Endothelial cell of umbilical vein (primary cell): ENCODE results near the gene HDAC3. TPM values are rescaled to one million over a fixed set of nuclear protein-coding genes. Genes with fewer than 3 reads are reported as not detected.

Experiments
- BruUV-seq: library from RNA; stranded (reverse); fragments of 400-500 nt; replicated peaks from 2 replicates; lab custom pipeline; 2021; lab: Mats Ljungman, UMichigan
- CTCF ChIA-PET: fragments of 300-600, 350-600 bp; sonication (Branson Sonifier 250); formaldehyde crosslinking; loops from one replicate; lab custom pipeline; 2021; ENCODE audit warnings: antibody characterized with exemption, inconsistent platforms; lab: Charles Lee
- POLR2A ChIA-PET: fragments of 300-600, 350-600 bp; sonication (Branson Sonifier 250); formaldehyde crosslinking; loops from one replicate; lab custom pipeline; 2021; ENCODE audit warnings: antibody characterized with exemption, inconsistent platforms; lab: Charles Lee
- DNase-seq: peaks from one replicate; pipeline ENCODE4 v3.0.0-alpha.2; 2011; ENCODE audit warnings: low read depth, low spot score
- FAIRE-seq: peaks from 2 replicates; lab custom pipeline; 2011; peaks lifted over from hg19 to GRCh38; lab: Jason Lieb, UNC
- H2AFZ ChIP-seq: 2 replicates; pipeline ENCODE4 v1.6.0; 2012; ENCODE audit warnings: low read depth, low read length, control low read depth, inconsistent platforms
- H3K27ac ChIP-seq: 2 replicates; pipeline ENCODE4 v1.5.1; 2011; ENCODE audit warnings: low read depth, mild to moderate bottlenecking, control low read depth, low read length, moderate library complexity; ENCODE audit not compliant: insufficient read depth
- H3K27me3 ChIP-seq, 2 experiments: 2 replicates each; pipeline versions ENCODE4 v1.6.0 to v1.6.1; 2011; ENCODE audit warnings: low read length in 2 of 2, mixed read lengths in 1 of 2; ENCODE audit not compliant: control insufficient read depth in 2 of 2, insufficient read depth in 2 of 2
- H3K36me3 ChIP-seq, 2 experiments: 2 replicates in 1 of 2; 3 replicates in 1 of 2; pipeline ENCODE4 v1.5.1; 2011; ENCODE audit warnings: low read length in 2 of 2, mild to moderate bottlenecking in 1 of 2, moderate library complexity in 1 of 2; ENCODE audit not compliant: control insufficient read depth in 2 of 2, insufficient read depth in 2 of 2; ENCODE audit errors: extremely low read depth in 1 of 2
- H3K4me1 ChIP-seq: 3 replicates; pipeline ENCODE4 v1.5.1; 2011; ENCODE audit warnings: mild to moderate bottlenecking, low read length; ENCODE audit not compliant: control insufficient read depth, insufficient read depth; ENCODE audit errors: extremely low read depth
- H3K4me2 ChIP-seq: 2 replicates; pipeline ENCODE4 v1.6.1; 2011; ENCODE audit warnings: low read length, control low read depth, mixed read lengths; ENCODE audit not compliant: insufficient read depth
- H3K4me3 ChIP-seq, 3 experiments: fragments of 200-600 bp in 1 of 3; sonication (generic), shearing (Covaris generic) in 1 of 3; replicated peaks in 1 of 3; 2 replicates each; pipeline ENCODE4 v1.5.1; 2011 to 2016; ENCODE audit warnings: control low read depth in 3 of 3, low read length in 3 of 3, mild to moderate bottlenecking in 2 of 3, inconsistent platforms in 1 of 3, low read depth in 1 of 3, moderate library complexity in 1 of 3; ENCODE audit not compliant: insufficient read depth in 1 of 3
- H3K79me2 ChIP-seq: 2 replicates; pipeline ENCODE4 v1.6.0; 2012; ENCODE audit warnings: low read length, inconsistent platforms; ENCODE audit not compliant: control insufficient read depth, insufficient read depth
- H3K9ac ChIP-seq: replicated peaks from 2 replicates; pipeline ENCODE3; 2011; ENCODE audit warnings: low read length, control low read depth; ENCODE audit not compliant: insufficient read depth; ENCODE audit errors: extremely low read depth
- H3K9me1 ChIP-seq: replicated peaks from 3 replicates; pipeline ENCODE4 v1.6.0; 2011; ENCODE audit warnings: mild to moderate bottlenecking, low read length; ENCODE audit not compliant: control insufficient read depth, insufficient read depth; ENCODE audit errors: extremely low read depth
- H3K9me3 ChIP-seq: replicated peaks from 2 replicates; pipeline ENCODE4 v1.5.1; 2012; ENCODE audit warnings: low read length, inconsistent platforms; ENCODE audit not compliant: control insufficient read depth, insufficient read depth
- H4K20me1 ChIP-seq: replicated peaks from 2 replicates; pipeline ENCODE3; 2011; ENCODE audit warnings: mild to moderate bottlenecking, low read length; ENCODE audit not compliant: control insufficient read depth, insufficient read depth; ENCODE audit errors: extremely low read depth
- EZH2 ChIP-seq: IDR thresholded peaks from 2 replicates; pipeline ENCODE4 v1.6.1; 2012; ENCODE audit warnings: borderline replicate concordance, low read depth, mild to moderate bottlenecking, moderate library complexity, low read length, inconsistent platforms; ENCODE audit not compliant: severe bottlenecking
- FOS ChIP-seq: IDR thresholded peaks from 2 replicates; pipeline ENCODE4 v1.6.1; 2011; ENCODE audit warnings: mild to moderate bottlenecking, low read length, moderate library complexity, borderline replicate concordance; ENCODE audit not compliant: insufficient read depth
- GATA2 ChIP-seq: IDR thresholded peaks from 2 replicates; pipeline ENCODE4 v1.7.0; 2011; ENCODE audit warnings: low read depth, mild to moderate bottlenecking, moderate library complexity, mixed read lengths, low read length; ENCODE audit not compliant: insufficient read length, insufficient read depth
- JUN ChIP-seq: IDR thresholded peaks from 2 replicates; pipeline ENCODE4 v1.6.1; 2011; ENCODE audit warnings: borderline replicate concordance, low read depth; ENCODE audit not compliant: insufficient read length, insufficient read depth
- MYC ChIP-seq: IDR thresholded peaks from one replicate; pipeline ENCODE4 v1.6.1; 2011; ENCODE audit warnings: mild to moderate bottlenecking, low read depth, low read length
- POLR2A ChIP-seq: IDR thresholded peaks from 2 replicates; pipeline ENCODE4 v1.6.1; 2012; ENCODE audit warnings: low read depth, mild to moderate bottlenecking, control low read depth, low read length
- POLR2AphosphoS5 ChIP-seq: IDR thresholded peaks from 2 replicates; pipeline ENCODE4 v1.6.1; 2012; ENCODE audit warnings: low read depth, mild to moderate bottlenecking, control low read depth, low read length, moderate library complexity; ENCODE audit not compliant: insufficient read depth
- dilution Hi-C: fragments of 300-500 bp; cut with MboI; formaldehyde crosslinking; loops from one replicate; pipeline ENCODE4 v1.15.0; 2019; ENCODE audit warnings: low sequenced_read_pairs; ENCODE audit not compliant: extremely low pct_ligation_motif_present
- intact Hi-C: fragments of 100-400 bp; cut with micrococcal nuclease; formaldehyde crosslinking; loops from one replicate; pipeline ENCODE4 v1.10.0; 2022
- polyA plus RNA-seq, 4 experiments: library from polyadenylated mRNA; depleted of rRNA in 3 of 4; stranded (reverse) in 3 of 4; unstranded in 1 of 4; fragments of >200 nt; gene quantifications; 2 replicates each; pipeline versions ENCODE4 v1.2.1 to v1.2.3, GENCODE V29; 2011 to 2012; ENCODE audit warnings: missing spikeins in 1 of 4
- total RNA-seq: library from RNA; stranded (reverse); gene quantifications from 2 replicates; pipeline ENCODE4 v1.2.3, GENCODE V29; 2021
- TF ChIP-seq, protein P1 (sequence below): IDR thresholded peaks from 2 replicates; pipeline ENCODE4 v1.6.1; 2011; ENCODE audit not compliant: insufficient read depth, insufficient read length
- TF ChIP-seq, protein P2 (sequence below), 2 donors: IDR thresholded peaks; 1 replicate in 1 of 2; 2 replicates in 1 of 2; pipeline ENCODE4 v1.5.1; 2011; ENCODE audit warnings: low read length in 2 of 2, mild to moderate bottlenecking in 2 of 2, moderate library complexity in 2 of 2, control low read depth in 1 of 2, inconsistent platforms in 1 of 2, low read depth in 1 of 2; ENCODE audit not compliant: insufficient read depth in 1 of 2; ENCODE audit errors: extremely low read depth in 1 of 2

The HDAC3 gene
- total and polyA plus RNA-seq, 2 donors (not counting 3 experiments of a cell fraction or from before 2014, with no cell fraction given), result 58.5 to 75.5 TPM

DNA sequence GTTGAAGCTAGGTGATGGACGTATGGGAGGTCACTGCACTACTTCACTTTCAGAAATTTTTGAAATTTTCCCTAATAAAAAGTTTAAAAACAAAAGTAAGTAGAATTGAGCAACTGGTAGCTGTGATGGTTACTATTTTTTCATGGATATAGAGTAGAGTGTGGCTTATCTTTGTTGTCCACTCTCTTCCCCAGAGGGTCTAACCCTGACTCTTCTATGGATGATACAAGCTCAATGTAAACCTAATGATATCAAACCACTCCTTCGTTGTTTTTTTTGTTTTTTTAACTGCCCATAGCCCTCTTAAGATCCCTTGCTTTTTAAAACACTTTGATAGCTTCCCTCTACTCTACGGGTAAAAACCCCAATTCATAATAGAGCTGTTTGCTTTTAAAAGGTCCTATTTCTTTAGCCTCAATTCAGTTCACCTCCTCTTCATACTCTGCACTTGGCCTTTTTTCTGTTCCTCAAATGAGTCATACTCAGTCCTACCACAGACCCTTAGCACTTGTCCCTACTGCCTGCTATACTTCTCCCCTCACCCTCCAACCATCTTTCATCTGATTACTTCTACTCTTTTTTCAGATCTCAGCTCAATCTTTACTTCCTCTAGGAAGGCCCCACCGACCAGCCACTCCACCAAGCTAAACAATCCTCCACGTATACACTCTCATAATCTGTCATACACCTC lies 2.6 kb downstream of the HDAC3 start:
- Histone ChIP-seq H3K9ac (no peak overlapping the region), H3K4me1 (peaks cover 19% of the 10 kb centered on the region), H3K79me2 (peaks cover 30% of the 10 kb centered on the region), H3K27ac (no peak overlapping the region), H3K27me3 (no peaks in the 10 kb centered on the region), H3K9me1 (no peaks in the 10 kb centered on the region), H2AFZ (no peak overlapping the region), H3K9me3 (no peaks in the 10 kb centered on the region), H3K4me2 (no peak overlapping the region), H3K4me3 (no peak overlapping the region), H4K20me1 (peaks cover 5% of the 10 kb centered on the region), H3K36me3 (peaks cover 2 to 8% of the 10 kb centered on the region in 2 experiments)
- intact Hi-C loops, result no loop called here
- no peak for FAIRE-seq
- ChIA-PET CTCF (interaction anchor here (10.5 to 14.7 kb wide), 2 partner anchors 16 to 42 kb away, joined by 63 to 163 read pairs; partner anchors contain the start of gene DIAPH1), POLR2A (interaction anchor here (0.7 kb wide), 1 partner anchor 15 kb away, joined by 7 read pairs; the partner anchor contains the start of gene DIAPH1)
- dilution Hi-C loops, result no loop called here
- BruUV-seq, result no TSS peak
- TF ChIP-seq JUN (no peak), POLR2AphosphoS5 (no peak), GATA2 (no peak), POLR2A (no peak), FOS (no peak), EZH2 (no peak), MYC (no peak)
- TF ChIP-seq, protein P1, sequence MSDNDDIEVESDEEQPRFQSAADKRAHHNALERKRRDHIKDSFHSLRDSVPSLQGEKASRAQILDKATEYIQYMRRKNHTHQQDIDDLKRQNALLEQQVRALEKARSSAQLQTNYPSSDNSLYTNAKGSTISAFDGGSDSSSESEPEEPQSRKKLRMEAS, result no peak
- TF ChIP-seq, protein P2, sequence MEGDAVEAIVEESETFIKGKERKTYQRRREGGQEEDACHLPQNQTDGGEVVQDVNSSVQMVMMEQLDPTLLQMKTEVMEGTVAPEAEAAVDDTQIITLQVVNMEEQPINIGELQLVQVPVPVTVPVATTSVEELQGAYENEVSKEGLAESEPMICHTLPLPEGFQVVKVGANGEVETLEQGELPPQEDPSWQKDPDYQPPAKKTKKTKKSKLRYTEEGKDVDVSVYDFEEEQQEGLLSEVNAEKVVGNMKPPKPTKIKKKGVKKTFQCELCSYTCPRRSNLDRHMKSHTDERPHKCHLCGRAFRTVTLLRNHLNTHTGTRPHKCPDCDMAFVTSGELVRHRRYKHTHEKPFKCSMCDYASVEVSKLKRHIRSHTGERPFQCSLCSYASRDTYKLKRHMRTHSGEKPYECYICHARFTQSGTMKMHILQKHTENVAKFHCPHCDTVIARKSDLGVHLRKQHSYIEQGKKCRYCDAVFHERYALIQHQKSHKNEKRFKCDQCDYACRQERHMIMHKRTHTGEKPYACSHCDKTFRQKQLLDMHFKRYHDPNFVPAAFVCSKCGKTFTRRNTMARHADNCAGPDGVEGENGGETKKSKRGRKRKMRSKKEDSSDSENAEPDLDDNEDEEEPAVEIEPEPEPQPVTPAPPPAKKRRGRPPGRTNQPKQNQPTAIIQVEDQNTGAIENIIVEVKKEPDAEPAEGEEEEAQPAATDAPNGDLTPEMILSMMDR (IDR thresholded peaks at IDR 0.05; ENCODE audit: extremely low read depth in 1 of 2, insufficient read depth in 1 of 2, low read depth in 1 of 2, low read length in 2 of 2), result no peak
- no peak for DNase-seq
